K562 (cell line): ENCODE data around the gene RIT1. TPM values are rescaled to one million over a fixed set of nuclear protein-coding genes. Genes with fewer than 3 reads are reported as not detected.
A peak's percentile ranks its signal among the peaks of the same experiment; 100 is the strongest.

Experiments used
- ARID4B ChIP-seq: sonication (generic); formaldehyde crosslinking; IDR thresholded peaks from 2 replicates; pipeline ENCODE4 v1.8.0; 2022; ENCODE audit warnings: mild to moderate bottlenecking, missing genetic modification reagents
- CBX8 ChIP-seq: fragments of 200-600 bp; sonication (generic); IDR thresholded peaks from 2 replicates; pipeline ENCODE4 v1.6.1; 2012; ENCODE audit warnings: borderline replicate concordance, mixed run types, low read depth, mild to moderate bottlenecking, moderate library complexity, mixed read lengths, low read length, control low read depth, inconsistent platforms; ENCODE audit not compliant: poor library complexity, severe bottlenecking; ENCODE audit errors: extremely low read depth
- CREB3 ChIP-seq: fragments of 450-650 bp; conservative IDR thresholded peaks from 2 replicates; pipeline ENCODE4 v1.6.1; 2016; ENCODE audit warnings: missing genetic modification characterization, low read depth, mild to moderate bottlenecking, missing compliant biosample characterization, moderate library complexity
- E2F3 ChIP-seq: fragments of 250-450 bp; sonication (Bioruptor Pico); IDR thresholded peaks from 2 replicates; pipeline ENCODE4 v1.4.0; 2020; ENCODE audit warnings: mild to moderate bottlenecking
- ELF1 ChIP-seq: fragments of 200-800 bp; sonication (Bioruptor generic); IDR thresholded peaks from 2 replicates; pipeline ENCODE4 v1.6.1; 2016; ENCODE audit warnings: missing genetic modification characterization, missing compliant biosample characterization
- EZH2 ChIP-seq: IDR thresholded peaks from 2 replicates; pipeline ENCODE4 v1.6.1; 2012; ENCODE audit warnings: low read depth, mild to moderate bottlenecking, inconsistent platforms, low read length, borderline replicate concordance
- HMGN3 ChIP-seq: IDR thresholded peaks from 2 replicates; pipeline ENCODE4 v1.6.1; 2011; ENCODE audit warnings: borderline replicate concordance, low read depth, mild to moderate bottlenecking, mixed read lengths, low read length; ENCODE audit not compliant: insufficient read length; ENCODE audit errors: extremely low read depth
- ILK ChIP-seq: fragments of 450-650 bp; IDR thresholded peaks from 2 replicates; pipeline ENCODE4 v1.6.1; 2016; ENCODE audit warnings: missing genetic modification characterization, low read depth, mild to moderate bottlenecking, missing compliant biosample characterization, moderate library complexity, borderline replicate concordance
- MLLT1 ChIP-seq, 2 experiments: fragments of 450-650 bp; IDR thresholded peaks; 2 replicates each; pipeline ENCODE4 v1.6.1; 2016
- PHB2 ChIP-seq: fragments of 450-650 bp; IDR thresholded peaks from 2 replicates; pipeline ENCODE4 v1.6.1; 2017; ENCODE audit warnings: low read depth
- RBM25 ChIP-seq: fragments of 200-400 bp; formaldehyde crosslinking; IDR thresholded peaks from 2 replicates; pipeline ENCODE4 v1.6.1; 2018; ENCODE audit warnings: low read length, low read depth, moderate library complexity; ENCODE audit not compliant: severe bottlenecking
- XRCC4 ChIP-seq: IDR thresholded peaks from one replicate; pipeline ENCODE4 v1.6.1; 2011; ENCODE audit not compliant: insufficient read depth, insufficient read length; ENCODE audit errors: extremely low read depth
- YY1 ChIP-seq, 3 experiments: IDR thresholded peaks; 2 replicates each; pipeline ENCODE4 v1.6.1; 2011; ENCODE audit warnings: low read length in 2 of 3, mild to moderate bottlenecking in 2 of 3, moderate library complexity in 2 of 3, borderline replicate concordance in 1 of 3, control low read depth in 1 of 3, low read depth in 1 of 3; ENCODE audit not compliant: insufficient read depth in 3 of 3, insufficient replicate concordance in 2 of 3, control insufficient read depth in 1 of 3, insufficient read length in 1 of 3; ENCODE audit errors: extremely low read depth in 1 of 3
- ZNF146 ChIP-seq: IDR thresholded peaks from one replicate; pipeline ENCODE4 v1.6.1; 2018; ENCODE audit warnings: missing compliant biosample characterization; ENCODE audit not compliant: unreplicated experiment
- polyA plus RNA-seq, 8 experiments: library from polyadenylated mRNA; depleted of rRNA in 4 of 8; stranded (reverse) in 5 of 8; unstranded in 3 of 8; fragments of >200 nt; fragmentation: Nextera tagmentation in 2 of 8; fragmentation: Illumina TruSeq in 1 of 8; extraction: Ambion mirVana in 2 of 8; extraction: Trizol in 1 of 8; gene quantifications; 2 replicates each; pipeline versions ENCODE4 v1.2.1 to v1.2.3, GENCODE V29; 2011 to 2014; ENCODE audit warnings: inconsistent platforms in 1 of 8, missing spikeins in 1 of 8
- total RNA-seq, 7 experiments: library from RNA; depleted of rRNA in 6 of 7; stranded (reverse); fragments of >200 nt in 6 of 7; fragmentation: Illumina TruSeq in 2 of 7; extraction: Trizol in 2 of 7; gene quantifications; 2 replicates each; pipeline versions ENCODE4 v1.2.1 to v1.2.3, GENCODE V29; 2011 to 2021; ENCODE audit warnings: low replicate concordance in 1 of 7
- TF ChIP-seq, protein P1 (sequence below): sonication (generic); formaldehyde crosslinking; IDR thresholded peaks from 2 replicates; pipeline ENCODE4 v1.4.0; 2020; ENCODE audit warnings: mild to moderate bottlenecking, missing genetic modification reagents

RIT1 gene
- total and polyA plus RNA-seq, 9 of the 15 experiments (the other 6 are each of a cell fraction or from before 2014, with no cell fraction given), result 13.5 to 57.6 (median 22.9) TPM

- TF ChIP-seq PHB2 (no peak; the same call in 1 of the 2 replicates), EZH2 (no peak), ELF1 (tag) (peak; percentile 71; the same call in 1 of the 2 replicates), RBM25 (no peak), ILK (no peak), ZNF146 (CRISPR knock-in tag) (no peak), ARID4B (no peak; the same call in 1 of the 2 replicates), YY1 (IDR thresholded peaks at IDR 0.05; ENCODE audit: borderline replicate concordance in 1 of 3, control insufficient read depth in 1 of 3, extremely low read depth in 1 of 3, insufficient read depth in 3 of 3, insufficient read length in 1 of 3, insufficient replicate concordance in 2 of 3, low read depth in 1 of 3, low read length in 2 of 3) (peak; percentile 89 to 98 (median 96)), CREB3 (tag) (no peak), E2F3 (CRISPR knock-in tag) (no peak), HMGN3 (peak; percentile 17), MLLT1 (IDR thresholded peaks at IDR 0.05) (peak in 1 of 2 experiments; percentile 46; a peak in 2 of 4 replicates), XRCC4 (no peak), CBX8 (no peak)
- TF ChIP-seq, protein P1, sequence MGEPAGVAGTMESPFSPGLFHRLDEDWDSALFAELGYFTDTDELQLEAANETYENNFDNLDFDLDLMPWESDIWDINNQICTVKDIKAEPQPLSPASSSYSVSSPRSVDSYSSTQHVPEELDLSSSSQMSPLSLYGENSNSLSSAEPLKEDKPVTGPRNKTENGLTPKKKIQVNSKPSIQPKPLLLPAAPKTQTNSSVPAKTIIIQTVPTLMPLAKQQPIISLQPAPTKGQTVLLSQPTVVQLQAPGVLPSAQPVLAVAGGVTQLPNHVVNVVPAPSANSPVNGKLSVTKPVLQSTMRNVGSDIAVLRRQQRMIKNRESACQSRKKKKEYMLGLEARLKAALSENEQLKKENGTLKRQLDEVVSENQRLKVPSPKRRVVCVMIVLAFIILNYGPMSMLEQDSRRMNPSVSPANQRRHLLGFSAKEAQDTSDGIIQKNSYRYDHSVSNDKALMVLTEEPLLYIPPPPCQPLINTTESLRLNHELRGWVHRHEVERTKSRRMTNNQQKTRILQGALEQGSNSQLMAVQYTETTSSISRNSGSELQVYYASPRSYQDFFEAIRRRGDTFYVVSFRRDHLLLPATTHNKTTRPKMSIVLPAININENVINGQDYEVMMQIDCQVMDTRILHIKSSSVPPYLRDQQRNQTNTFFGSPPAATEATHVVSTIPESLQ (CRISPR knock-in tag), result 0 out of 2 replicates have a peak, but pooled peaks have one; percentile 63
Measured at GRCh38 chr1:155856975-155857930, 53.9 kb downstream of the RIT1 start, which contains the start of gene GON4L (continued).
